Hepatocyte (in vitro differentiated cells): ENCODE results near the gene APRT. TPM values are rescaled to one million over a fixed set of nuclear protein-coding genes. Genes with fewer than 3 reads are reported as not detected.

ENCODE experiments used
- DNase-seq: peaks from one replicate; pipeline ENCODE4 v3.0.0-alpha.2; 2016; ENCODE audit warnings: low spot score
- H2AFZ ChIP-seq: fragments of 200-600 bp; sonication (generic); 2 replicates; pipeline ENCODE4 v1.6.0; 2016; ENCODE audit warnings: antibody characterized with exemption, mild to moderate bottlenecking
- H3K27ac ChIP-seq: fragments of 200-600 bp; sonication (generic); 2 replicates; pipeline ENCODE4 v1.5.1; 2016; ENCODE audit warnings: mild to moderate bottlenecking
- H3K27me3 ChIP-seq: fragments of 200-600 bp; sonication (generic); 2 replicates; pipeline ENCODE4 v1.6.1; 2016
- H3K36me3 ChIP-seq: fragments of 200-600 bp; sonication (generic); replicated peaks from 2 replicates; pipeline ENCODE4 v1.5.1; 2016; ENCODE audit warnings: low read depth; ENCODE audit not compliant: insufficient read depth
- H3K4me1 ChIP-seq: fragments of 200-600 bp; sonication (generic); 2 replicates; pipeline ENCODE4 v1.5.1; 2016; ENCODE audit warnings: mild to moderate bottlenecking, moderate library complexity; ENCODE audit not compliant: insufficient read depth
- H3K4me2 ChIP-seq: fragments of 200-600 bp; sonication (generic); 2 replicates; pipeline ENCODE4 v1.6.0; 2016
- H3K4me3 ChIP-seq: fragments of 200-600 bp; sonication (generic); 2 replicates; pipeline ENCODE4 v1.5.1; 2016; ENCODE audit warnings: mild to moderate bottlenecking
- H3K79me2 ChIP-seq: fragments of 200-600 bp; sonication (generic); 2 replicates; pipeline ENCODE4 v1.6.0; 2017; ENCODE audit warnings: mild to moderate bottlenecking
- H3K9me2 ChIP-seq: fragments of 200-600 bp; sonication (generic); replicated peaks from 2 replicates; pipeline ENCODE4 v1.6.0; 2017; ENCODE audit warnings: mild to moderate bottlenecking; ENCODE audit not compliant: insufficient read depth
- H3K9me3 ChIP-seq: fragments of 200-600 bp; sonication (generic); 2 replicates; pipeline ENCODE4 v1.5.1; 2016; ENCODE audit warnings: low read depth, mild to moderate bottlenecking
- H4K20me1 ChIP-seq: fragments of 200-600 bp; sonication (generic); 2 replicates; pipeline ENCODE4 v1.6.0; 2016; ENCODE audit warnings: mild to moderate bottlenecking; ENCODE audit not compliant: insufficient read depth, poor library complexity, severe bottlenecking
- CTCF ChIP-seq: fragments of 200-600 bp; sonication (generic); IDR thresholded peaks from 2 replicates; pipeline ENCODE4 v1.5.1; 2016; ENCODE audit warnings: antibody characterized with exemption, mild to moderate bottlenecking; ENCODE audit not compliant: poor library complexity
- EZH2 ChIP-seq: fragments of 200-600 bp; sonication (generic); IDR thresholded peaks from 2 replicates; pipeline ENCODE4 v1.6.1; 2016; ENCODE audit warnings: antibody characterized with exemption, mild to moderate bottlenecking, borderline replicate concordance
- EZH2phosphoT487 ChIP-seq: fragments of 200-600 bp; sonication (generic); IDR thresholded peaks from one replicate; pipeline ENCODE4 v1.6.1; 2018; ENCODE audit warnings: antibody characterized with exemption, mild to moderate bottlenecking, low read depth, moderate library complexity; ENCODE audit not compliant: unreplicated experiment, severe bottlenecking
- WGBS: methylation state at CpG from one replicate; pipeline ENCODE4 v1.1.6; 2016; ENCODE audit warnings: low lambda C conversion rate; ENCODE audit errors: missing lambda C conversion rate; 5-methylcytosine and 5-hydroxymethylcytosine counted together
- polyA plus RNA-seq: library from polyadenylated mRNA; unstranded; fragments of >200 nt; fragmentation: Nextera tagmentation; extraction: Ambion mirVana; gene quantifications from 2 replicates; pipeline ENCODE4 v1.2.1, GENCODE V29; 2016
- total RNA-seq: library from RNA; depleted of rRNA; stranded (reverse); fragments of >200 nt; gene quantifications from 2 replicates; pipeline ENCODE4 v1.2.3, GENCODE V29; 2014

The APRT gene
- total and polyA plus RNA-seq, 2 experiments from 2014 or later, result 101 to 237 TPM

- WGBS, result 90% methylated on average over 13 of the region's 13 CpGs
- Histone ChIP-seq H3K9me3 (no peaks in the 10 kb centered on the region), H3K27me3 (no peaks in the 10 kb centered on the region), H2AFZ (no peak overlapping the region), H3K4me3 (no peak overlapping the region), H3K9me2 (no peaks in the 10 kb centered on the region), H3K27ac (no peak overlapping the region), H3K4me2 (no peak overlapping the region), H4K20me1 (peaks cover 6% of the 10 kb centered on the region), H3K79me2 (peaks cover 13% of the 10 kb centered on the region), H3K36me3 (no peaks in the 10 kb centered on the region), H3K4me1 (peaks cover 17% of the 10 kb centered on the region)
- DNase-seq, result no peak
- TF ChIP-seq EZH2phosphoT487 (no peak), CTCF (no peak), EZH2 (no peak)
Observed at GRCh38 chr16:88814144-88814502, 2.4 kb upstream of the APRT start.

- no peaks in the 10 kb centered on the region for H3K9me3 ChIP-seq
- 87% methylated on average over 23 of the region's 26 CpGs for WGBS
- no peaks in the 10 kb centered on the region for H3K27me3 ChIP-seq
- H4K20me1 ChIP-seq, result peaks cover 6% of the 10 kb centered on the region
- H2AFZ ChIP-seq, result no peak overlapping the region
- H3K27ac ChIP-seq, result peak overlapping the region; percentile 89
- H3K9me2 ChIP-seq, result no peaks in the 10 kb centered on the region
- no peak overlapping the region for H3K4me3 ChIP-seq
- no peaks in the 10 kb centered on the region for H3K36me3 ChIP-seq
- H3K79me2 ChIP-seq, result peaks cover 13% of the 10 kb centered on the region
- H3K4me2 ChIP-seq, result no peak overlapping the region
- peaks cover 17% of the 10 kb centered on the region for H3K4me1 ChIP-seq
- TF ChIP-seq CTCF (no peak), EZH2 (no peak), EZH2phosphoT487 (no peak)
- DNase-seq, result no peak
Observed at GRCh38 chr16:88813269-88814143, 1.8 kb upstream of the APRT start.

DNA sequence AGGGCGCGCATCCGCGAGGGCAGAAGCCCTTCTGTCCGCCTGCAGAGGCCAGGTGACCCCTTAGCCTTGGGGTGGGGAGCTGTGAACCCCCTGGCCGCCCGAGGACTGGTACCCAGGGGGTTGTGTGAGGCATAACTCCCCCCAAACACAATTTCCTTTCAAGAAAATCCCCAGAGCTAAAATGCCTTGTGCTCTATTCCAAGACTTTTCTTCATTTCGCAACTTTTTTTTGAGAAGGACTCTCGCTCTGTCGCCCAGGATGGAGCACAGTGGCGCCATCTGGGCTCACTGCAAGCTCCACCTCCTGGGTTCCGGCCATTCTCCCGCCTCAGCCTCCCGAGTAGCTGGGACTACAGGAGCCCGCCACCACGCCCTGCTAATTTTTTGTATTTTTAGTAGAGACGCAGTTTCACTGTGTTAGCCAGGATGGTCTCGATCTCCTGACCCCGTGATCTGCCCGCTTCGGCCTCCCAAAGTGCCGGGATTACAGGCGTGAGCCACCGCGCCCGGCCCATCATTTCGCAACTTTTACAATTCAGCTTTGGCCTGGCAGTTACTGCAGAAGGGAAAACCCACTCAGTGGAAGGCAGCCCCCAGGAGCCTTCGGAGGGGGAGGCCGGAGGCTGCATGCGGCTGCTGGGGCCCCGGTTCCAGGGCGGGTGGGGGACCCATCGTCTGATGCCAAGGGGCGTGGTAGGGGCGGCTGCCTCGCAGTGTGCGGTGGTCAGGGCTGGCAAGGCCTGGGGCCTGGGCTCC is 963 bp upstream of the APRT start:
- Histone ChIP-seq H3K4me3 (peak overlapping the region; percentile 43), H4K20me1 (peaks cover 6% of the 10 kb centered on the region), H3K4me1 (peaks cover 17% of the 10 kb centered on the region), H3K36me3 (no peaks in the 10 kb centered on the region), H3K27me3 (no peaks in the 10 kb centered on the region), H3K4me2 (peak overlapping the region; percentile 89), H3K9me2 (no peaks in the 10 kb centered on the region), H3K27ac (peak overlapping the region; percentile 89), H3K9me3 (no peaks in the 10 kb centered on the region), H3K79me2 (peaks cover 13% of the 10 kb centered on the region), H2AFZ (peak overlapping the region; percentile 62)
- 49% methylated on average over 36 of the region's 37 CpGs for WGBS
- TF ChIP-seq EZH2phosphoT487, result no peak
- TF ChIP-seq EZH2, result no peak
- TF ChIP-seq CTCF, result no peak
- peak; percentile 52 for DNase-seq
